Forelimb muscle (tissue), 1 donor: ENCODE measurements around the gene PIK3R3. TPM values are rescaled to one million over a fixed set of nuclear protein-coding genes. Genes with fewer than 3 reads are reported as not detected.

Experiments used
- polyA plus RNA-seq: library from polyadenylated mRNA; unstranded; fragments of 120-200 nt; gene quantifications from one replicate; pipeline ENCODE4 v1.2.1, GENCODE V29; 2013; ENCODE audit not compliant: insufficient read length

PIK3R3 gene
- polyA plus RNA-seq, 1 donor, result 14.5 TPM

Other genes starting within 250 kb of the PIK3R3 start
- gene TSPAN1, start 42.5 kb upstream of the PIK3R3 start, polyA plus RNA-seq, result 0.54 TPM
- gene P3R3URF, start 43.9 kb upstream of the PIK3R3 start, polyA plus RNA-seq, result not detected
- gene POMGNT1, start 65.8 kb upstream of the PIK3R3 start, polyA plus RNA-seq, result 47.8 TPM
- gene LURAP1, start 70.7 kb upstream of the PIK3R3 start, polyA plus RNA-seq, result 1.1 TPM
- 5.5 TPM for gene RAD54L, start 115.1 kb upstream of the PIK3R3 start, polyA plus RNA-seq
- gene LRRC41, start 171.0 kb upstream of the PIK3R3 start, polyA plus RNA-seq, result 58.3 TPM
- gene UQCRH, start 171.1 kb upstream of the PIK3R3 start, polyA plus RNA-seq, result 291 TPM
- gene NSUN4, start 208.2 kb upstream of the PIK3R3 start, polyA plus RNA-seq, result 14.3 TPM